GM12878 (cell line): ENCODE data around the gene HAGHL. TPM values are rescaled to one million over a fixed set of nuclear protein-coding genes. Genes with fewer than 3 reads are reported as not detected.
A peak's percentile ranks its signal among the peaks of the same experiment; 100 is the strongest.

Source experiments
- ATAC-seq: fragments of 200-7000 bp; cut with Tn5 transposase; 3 replicates; pipeline ENCODE4 v1.9.1; 2020; ENCODE audit warnings: mild to moderate bottlenecking, moderate library complexity
- BruUV-seq: library from RNA; stranded (reverse); fragments of 400-500 nt; replicated peaks from 2 replicates; lab custom pipeline; 2021; lab: Mats Ljungman, UMichigan
- CTCF ChIA-PET: fragments of 300-600 bp; sonication (Branson Sonifier 250); formaldehyde crosslinking; extraction: SDS; loops from one replicate; lab custom pipeline; 2021; ENCODE audit warnings: inconsistent platforms; lab: Yijun Ruan, JAX
- POLR2A ChIA-PET: fragments of 350-600 bp; formaldehyde crosslinking; extraction: SDS; loops from one replicate; lab custom pipeline; 2021; ENCODE audit warnings: inconsistent platforms; lab: Charles Lee
- RAD21 ChIA-PET: fragments of 300-600 bp; sonication (Branson Sonifier 250); formaldehyde crosslinking; loops from one replicate; lab custom pipeline; 2023; ENCODE audit warnings: antibody characterized with exemption; ENCODE audit not compliant: unreplicated experiment; lab: Charles Lee
- SMC1A ChIA-PET: fragments of 300-600 bp; sonication (Branson Sonifier 250); formaldehyde crosslinking; loops from one replicate; lab custom pipeline; 2023; ENCODE audit not compliant: unreplicated experiment, uncharacterized antibody; lab: Charles Lee
- DNase-seq: peaks from one replicate; pipeline ENCODE4 v3.0.0-alpha.2; 2011; ENCODE audit warnings: low read depth, low spot score
- FAIRE-seq: peaks from 3 replicates; lab custom pipeline; 2011; peaks lifted over from hg19 to GRCh38; lab: Jason Lieb, UNC
- H2AFZ ChIP-seq: 2 replicates; pipeline ENCODE4 v1.6.0; 2011; ENCODE audit warnings: low read depth, low read length, control low read depth; ENCODE audit not compliant: control insufficient read depth
- H3K27ac ChIP-seq: 2 replicates; pipeline ENCODE4 v1.5.1; 2011; ENCODE audit warnings: control low read depth; ENCODE audit not compliant: control insufficient read depth, insufficient read depth
- H3K27me3 ChIP-seq, 2 experiments: replicated peaks in 1 of 2; 2 replicates each; pipeline versions ENCODE4 v1.6.0 to v1.6.1; 2011; ENCODE audit warnings: low read length in 1 of 2; ENCODE audit not compliant: control insufficient read depth in 2 of 2, insufficient read depth in 2 of 2
- H3K36me3 ChIP-seq, 2 experiments: 2 replicates each; pipeline ENCODE4 v1.5.1; 2011; ENCODE audit warnings: low read length in 1 of 2; ENCODE audit not compliant: control insufficient read depth in 2 of 2, insufficient read depth in 2 of 2
- H3K4me1 ChIP-seq: 2 replicates; pipeline ENCODE4 v1.6.1; 2011; ENCODE audit warnings: mild to moderate bottlenecking, low read length, moderate library complexity, mixed read lengths; ENCODE audit not compliant: control insufficient read depth, insufficient read depth
- H3K4me2 ChIP-seq: 2 replicates; pipeline ENCODE4 v1.6.0; 2011; ENCODE audit warnings: control low read depth; ENCODE audit not compliant: control insufficient read depth, insufficient read depth
- H3K4me3 ChIP-seq: fragments of 200-600 bp; sonication (generic); 2 replicates; pipeline ENCODE4 v1.5.1; 2016
- H3K79me2 ChIP-seq: 2 replicates; pipeline ENCODE4 v1.6.0; 2011; ENCODE audit warnings: low read length; ENCODE audit not compliant: control insufficient read depth, insufficient read depth
- H3K9ac ChIP-seq: 2 replicates; pipeline ENCODE4 v1.8.0; 2011; ENCODE audit warnings: low read length, control low read depth, mixed read lengths; ENCODE audit not compliant: control insufficient read depth, insufficient read depth
- H3K9me3 ChIP-seq: replicated peaks from 3 replicates; pipeline ENCODE4 v1.5.1; 2011; ENCODE audit warnings: mild to moderate bottlenecking, low read length; ENCODE audit not compliant: control insufficient read depth, insufficient read depth
- H4K20me1 ChIP-seq: 2 replicates; pipeline ENCODE4 v1.6.0; 2011; ENCODE audit not compliant: control insufficient read depth, insufficient read depth
- BCL11A ChIP-seq: IDR thresholded peaks from 2 replicates; pipeline ENCODE4 v1.6.1; 2011; ENCODE audit warnings: low read depth, low read length
- CHD1 ChIP-seq: IDR thresholded peaks from 2 replicates; pipeline ENCODE4 v1.6.1; 2012; ENCODE audit warnings: low read depth, low read length, improper control_type of control experiment
- CHD2 ChIP-seq: IDR thresholded peaks from 2 replicates; pipeline ENCODE4 v1.6.1; 2011; ENCODE audit warnings: low read depth, low read length, improper control_type of control experiment, borderline replicate concordance
- CREM ChIP-seq: IDR thresholded peaks from 2 replicates; pipeline ENCODE4 v1.6.1; 2014; ENCODE audit warnings: antibody characterized with exemption, low read depth
- E2F4 ChIP-seq: IDR thresholded peaks from 2 replicates; pipeline ENCODE4 v1.6.1; 2012; ENCODE audit warnings: low read depth, low read length, improper control_type of control experiment
- EGR1 ChIP-seq, 2 experiments: IDR thresholded peaks; 1 replicate in 1 of 2; 2 replicates in 1 of 2; pipeline ENCODE4 v1.6.1; 2011 to 2012; ENCODE audit warnings: low read depth in 2 of 2, low read length in 2 of 2, borderline replicate concordance in 1 of 2, mild to moderate bottlenecking in 1 of 2, moderate library complexity in 1 of 2
- IRF4 ChIP-seq: IDR thresholded peaks from 2 replicates; pipeline ENCODE4 v1.6.1; 2011; ENCODE audit warnings: low read depth, low read length
- MYC ChIP-seq: IDR thresholded peaks from 2 replicates; pipeline ENCODE4 v1.6.1; 2011; ENCODE audit warnings: mild to moderate bottlenecking, low read length, moderate library complexity, inconsistent platforms; ENCODE audit not compliant: insufficient read depth, insufficient replicate concordance, insufficient read length, severe bottlenecking
- PAX8 ChIP-seq: fragments of 450-650 bp; IDR thresholded peaks from 2 replicates; pipeline ENCODE4 v1.6.1; 2017; ENCODE audit warnings: mild to moderate bottlenecking, moderate library complexity
- POLR2AphosphoS5 ChIP-seq: IDR thresholded peaks from 2 replicates; pipeline ENCODE4 v1.6.1; 2011; ENCODE audit warnings: mild to moderate bottlenecking, low read length, inconsistent platforms
- POU2F2 ChIP-seq: IDR thresholded peaks from 3 replicates; pipeline ENCODE4 v1.6.1; 2011; ENCODE audit warnings: low read depth, mild to moderate bottlenecking, low read length, borderline replicate concordance
- RUNX3 ChIP-seq: IDR thresholded peaks from 2 replicates; pipeline ENCODE4 v1.6.1; 2012; ENCODE audit warnings: low read length, inconsistent platforms
- STAT1 ChIP-seq: fragments of 450-650 bp; conservative IDR thresholded peaks from 2 replicates; pipeline ENCODE4 v1.6.1; 2014; ENCODE audit warnings: antibody characterized with exemption, mild to moderate bottlenecking
- ZBTB11 ChIP-seq: fragments of 450-650 bp; formaldehyde crosslinking; IDR thresholded peaks from 2 replicates; pipeline ENCODE4 v1.5.0; 2022; ENCODE audit warnings: mild to moderate bottlenecking, missing genetic modification characterization
- ZNF687 ChIP-seq: fragments of 450-650 bp; IDR thresholded peaks from 2 replicates; pipeline ENCODE4 v1.6.1; 2017; ENCODE audit warnings: mild to moderate bottlenecking, moderate library complexity
- WGBS: methylation state at CpG from one replicate; pipeline ENCODE4 v1.1.6; 2016; ENCODE audit warnings: low lambda C conversion rate; ENCODE audit not compliant: insufficient replicate concordance, insufficient coverage; ENCODE audit errors: missing lambda C conversion rate; 5-methylcytosine and 5-hydroxymethylcytosine counted together
- in situ Hi-C: fragments of 300-500 bp; cut with MboI; formaldehyde crosslinking; loops from 9 replicates; pipeline ENCODE4 v1.14.3; 2018; ENCODE audit warnings: mixed read lengths
- intact Hi-C: fragments of 100-400 bp; cut with micrococcal nuclease; formaldehyde crosslinking; loops from one replicate; pipeline ENCODE4 v1.14.2; 2022; ENCODE audit not compliant: unreplicated experiment
- polyA plus RNA-seq, 11 experiments: library from polyadenylated mRNA; depleted of rRNA in 4 of 11; unstranded in 6 of 11; stranded (reverse) in 5 of 11; fragments of >200 nt; fragmentation: Nextera tagmentation in 4 of 11; fragmentation: Illumina TruSeq in 1 of 11; extraction: Ambion mirVana in 4 of 11; extraction: Trizol in 1 of 11; gene quantifications; 1 replicate in 1 of 11; 2 replicates in 10 of 11; pipeline versions ENCODE4 v1.2.1 to v1.2.3, GENCODE V29; 2011 to 2016; ENCODE audit warnings: inconsistent platforms in 2 of 11, missing spikeins in 2 of 11, low read depth in 1 of 11
- total RNA-seq, 4 experiments: library from RNA; depleted of rRNA in 3 of 4; stranded (reverse); fragments of >200 nt in 3 of 4; fragmentation: Illumina TruSeq in 1 of 4; extraction: Trizol in 1 of 4; gene quantifications; 2 replicates each; pipeline versions ENCODE4 v1.2.1 to v1.2.3, GENCODE V29; 2013 to 2021

The HAGHL gene
- total and polyA plus RNA-seq, 10 of the 15 experiments (the other 5 are each of a cell fraction or from before 2014, with no cell fraction given): 0.23 to 44.6 (median 16.4) TPM

GRCh38 chr16:720447-720989, 6.4 kb upstream of the HAGHL start:
- in situ Hi-C loops: no loop called here
- ATAC-seq (peak; percentile 61), FAIRE-seq (no peak), DNase-seq (no peak)
- intact Hi-C loops: loop anchor here (2.0 kb wide), 2 partner anchors 20 to 36 kb away; partner anchors contain the start of genes CIAO3 and JMJD8
- H3K4me2 ChIP-seq: peak overlapping the region; percentile 69
- H3K9me3 ChIP-seq: no peaks in the 10 kb centered on the region
- ChIA-PET SMC1A (interaction anchor here (0.8 to 1.3 kb wide), 4 partner anchors 8 to 68 kb away, joined by 3 to 4 read pairs (median 3); partner anchors contain the start of genes CHTF18 and RPUSD1), RAD21 (interaction anchor here (0.8 to 2.4 kb wide), 6 partner anchors 8 to 67 kb away, joined by 3 to 10 read pairs (median 3); partner anchors contain the start of genes CHTF18, RPUSD1 and STUB1), CTCF (interaction anchor here (0.7 to 2.5 kb wide), 12 partner anchors 9 to 68 kb away, joined by 3 to 16 read pairs (median 4); partner anchors contain the start of genes CHTF18, CIAO3, RPUSD1 and WDR24), POLR2A (interaction anchor here (0.5 to 2.5 kb wide), 8 partner anchors 8 to 372 kb away, joined by 3 to 29 read pairs (median 8); partner anchors contain the start of genes CHTF18, CIAO3 and RPUSD1)
- no peaks in the 10 kb centered on the region; the same call in 1 of the 2 replicates for H3K79me2 ChIP-seq
- H2AFZ ChIP-seq: peak overlapping the region; percentile 92
- H3K4me3 ChIP-seq: peak overlapping the region; percentile 86
- H3K36me3 ChIP-seq: no peaks in the 10 kb centered on the region
- peak overlapping the region; percentile 87 for H3K27ac ChIP-seq
- under 1% methylated on average over 37 of the region's 38 CpGs for WGBS
- H3K4me1 ChIP-seq: peaks cover 13% of the 10 kb centered on the region
- 0 out of 2 replicates have a peak, but pooled peaks cover 2% of the 10 kb centered on the region for H4K20me1 ChIP-seq
- H3K27me3 ChIP-seq: no peaks in the 10 kb centered on the region
- BruUV-seq: no TSS peak
- H3K9ac ChIP-seq: peak overlapping the region; percentile 91
- TF ChIP-seq BCL11A: no peak
- TF ChIP-seq IRF4: no peak
- no peak for TF ChIP-seq PAX8
- no peak; the same call in 1 of the 2 replicates for TF ChIP-seq POLR2AphosphoS5
- TF ChIP-seq ZNF687: no peak
- TF ChIP-seq EGR1 (IDR thresholded peaks at IDR 0.05; ENCODE audit: borderline replicate concordance in 1 of 2, low read depth in 2 of 2, low read length in 2 of 2): no peak
- TF ChIP-seq POU2F2: 0 out of 3 replicates have a peak, but pooled peaks have one; percentile 18
- TF ChIP-seq RUNX3: no peak
- no peak for TF ChIP-seq E2F4
- TF ChIP-seq STAT1: no peak
- peak; percentile 32; the same call in 1 of the 2 replicates for TF ChIP-seq CREM
- no peak for TF ChIP-seq CHD1
- no peak for TF ChIP-seq MYC
- no peak for TF ChIP-seq ZBTB11 (CRISPR knock-in tag)
- 0 out of 2 replicates have a peak, but pooled peaks have one; percentile 54 for TF ChIP-seq CHD2
